ENCODE results near the gene TMED10.
A peak's percentile ranks its signal among the peaks of the same experiment; 100 is the strongest.

TMED10 gene

GRCh38 chr14:75092698-75093097 is 83.7 kb downstream of the TMED10 start:
- TF ChIP-seq CTCF (conservative IDR thresholded peaks at IDR 0.05; ENCODE audit: low read depth, low read length), result no peak
- DNase-seq (ENCODE audit: low read depth), result no peak
- no peak overlapping the region for H3K4me3 ChIP-seq (ENCODE audit: low read depth, low read length)

- no peak for TF ChIP-seq CTCF (conservative IDR thresholded peaks at IDR 0.05; ENCODE audit: low read depth, low read length)
- DNase-seq (ENCODE audit: low read depth), result no peak
- H3K4me3 ChIP-seq (ENCODE audit: low read depth, low read length), result no peak overlapping the region
Measured at GRCh38 chr14:75091251-75091650, 85.2 kb downstream of the TMED10 start.

- no peak overlapping the region for H3K4me3 ChIP-seq (ENCODE audit: low read depth, low read length)
- peak; percentile 6 for DNase-seq (ENCODE audit: low read depth)
- no peak for TF ChIP-seq CTCF (conservative IDR thresholded peaks at IDR 0.05; ENCODE audit: low read depth, low read length)
Measured at GRCh38 chr14:75090353-75090752, 86.1 kb downstream of the TMED10 start.

- peak; percentile 80 for DNase-seq (ENCODE audit: low read depth)
- no peak overlapping the region for H3K4me3 ChIP-seq (ENCODE audit: low read depth, low read length)
- peak; percentile 80 for TF ChIP-seq CTCF (conservative IDR thresholded peaks at IDR 0.05; ENCODE audit: low read depth, low read length)
Measured at GRCh38 chr14:75088566-75089373, 87.6 kb downstream of the TMED10 start.

- no peak overlapping the region for H3K4me3 ChIP-seq (ENCODE audit: low read depth, low read length)
- no peak for DNase-seq (ENCODE audit: low read depth)
- no peak for TF ChIP-seq CTCF (conservative IDR thresholded peaks at IDR 0.05; ENCODE audit: low read depth, low read length)
Measured at GRCh38 chr14:75088153-75088552, 88.3 kb downstream of the TMED10 start.

- DNase-seq (ENCODE audit: low read depth), result no peak
- H3K4me3 ChIP-seq (ENCODE audit: low read depth, low read length), result no peak overlapping the region
Measured at GRCh38 chr14:75084513-75084912, 91.9 kb downstream of the TMED10 start.

More at GRCh38 chr14:75084513-75084912, 91.9 kb downstream of the TMED10 start:
- TF ChIP-seq CTCF (conservative IDR thresholded peaks at IDR 0.05; ENCODE audit: low read depth, low read length), result peak; percentile 4

All from choroid plexus epithelial cell (primary cell).